Measurements from ENCODE around the gene FARS2. TPM values are rescaled to one million over a fixed set of nuclear protein-coding genes. Genes with fewer than 3 reads are reported as not detected.

FARS2 gene
- total RNA-seq, 1 donor from 2014 or later = 11.6 TPM

- DNase-seq (ENCODE audit: extremely low read depth, low read depth, low spot score) = no peak
These were observed 474.9 kb downstream of the FARS2 start for GRCh38 chr6:5736016-5736738.

- DNase-seq (ENCODE audit: extremely low read depth, low read depth, low spot score) = no peak
These were observed 476.1 kb downstream of the FARS2 start for GRCh38 chr6:5737460-5737859.

- no peak for DNase-seq (ENCODE audit: extremely low read depth, low read depth, low spot score)
These were observed 476.9 kb downstream of the FARS2 start for GRCh38 chr6:5738211-5738610.

- DNase-seq (ENCODE audit: extremely low read depth, low read depth, low spot score) = no peak
These were observed 483.2 kb downstream of the FARS2 start for GRCh38 chr6:5744497-5744896.

GRCh38 chr6:5745081-5745480, 483.8 kb downstream of the FARS2 start:
- DNase-seq (ENCODE audit: extremely low read depth, low read depth, low spot score) = no peak

- DNase-seq (ENCODE audit: extremely low read depth, low read depth, low spot score) = no peak
These were observed 484.9 kb downstream of the FARS2 start for GRCh38 chr6:5746053-5746758.

- no peak for DNase-seq (ENCODE audit: extremely low read depth, low read depth, low spot score)
These were observed 485.4 kb downstream of the FARS2 start for GRCh38 chr6:5746759-5747130.

GRCh38 chr6:5747379-5747778, 486.1 kb downstream of the FARS2 start:
- no peak for DNase-seq (ENCODE audit: extremely low read depth, low read depth, low spot score)

- DNase-seq (ENCODE audit: extremely low read depth, low read depth, low spot score) = no peak
These were observed 487.8 kb downstream of the FARS2 start for GRCh38 chr6:5749016-5749650.

GRCh38 chr6:5749651-5750215, 488.4 kb downstream of the FARS2 start:
- no peak for DNase-seq (ENCODE audit: extremely low read depth, low read depth, low spot score)

- no peak for DNase-seq (ENCODE audit: extremely low read depth, low read depth, low spot score)
These were observed 490.4 kb downstream of the FARS2 start for GRCh38 chr6:5751525-5752390.

GRCh38 chr6:5752391-5752680, 491.0 kb downstream of the FARS2 start:
- DNase-seq (ENCODE audit: extremely low read depth, low read depth, low spot score) = no peak

- no peak for DNase-seq (ENCODE audit: extremely low read depth, low read depth, low spot score)
These were observed 491.9 kb downstream of the FARS2 start for GRCh38 chr6:5753209-5753608.

GRCh38 chr6:5754904-5755303, 493.6 kb downstream of the FARS2 start:
- DNase-seq (ENCODE audit: extremely low read depth, low read depth, low spot score) = no peak

- DNase-seq (ENCODE audit: extremely low read depth, low read depth, low spot score) = no peak
These were observed 498.3 kb downstream of the FARS2 start for GRCh38 chr6:5759571-5759970.

- no peak for DNase-seq (ENCODE audit: extremely low read depth, low read depth, low spot score)
These were observed 500.1 kb downstream of the FARS2 start for GRCh38 chr6:5761370-5761769.

- DNase-seq (ENCODE audit: extremely low read depth, low read depth, low spot score) = no peak
These were observed 501.3 kb downstream of the FARS2 start for GRCh38 chr6:5762561-5762968.

GRCh38 chr6:5763407-5763806, 502.1 kb downstream of the FARS2 start:
- no peak for DNase-seq (ENCODE audit: extremely low read depth, low read depth, low spot score)

GRCh38 chr6:5763871-5764270, 502.6 kb downstream of the FARS2 start:
- DNase-seq (ENCODE audit: extremely low read depth, low read depth, low spot score) = no peak

- no peak for DNase-seq (ENCODE audit: extremely low read depth, low read depth, low spot score)
These were observed 503.2 kb downstream of the FARS2 start for GRCh38 chr6:5764401-5764955.
